T-cell (primary cell): ENCODE measurements around the gene DELE1. TPM values are rescaled to one million over a fixed set of nuclear protein-coding genes. Genes with fewer than 3 reads are reported as not detected.

ENCODE experiments used
- ATAC-seq, 4 experiments: fragments of 200-7000 bp in 3 of 4; fragments of 150-1000 bp in 1 of 4; cut with Tn5 transposase; replicated peaks in 1 of 4; 1 replicate in 3 of 4; 2 replicates in 1 of 4; pipeline ENCODE4 v1.10.0; 2021; ENCODE audit warnings: moderate library complexity in 3 of 4, mild to moderate bottlenecking in 2 of 4, moderate number of reproducible peaks in 1 of 4
- CTCF ChIA-PET, 2 donors: fragments of 300-600 bp; sonication (Branson Sonifier 250); formaldehyde crosslinking; loops; one replicate each; lab custom pipeline; 2022; ENCODE audit warnings: antibody characterized with exemption in 2 of 2; lab: Charles Lee
- POLR2A ChIA-PET, 2 donors: fragments of 300-600 bp; sonication (Branson Sonifier 250); formaldehyde crosslinking; loops; one replicate each; lab custom pipeline; 2022; ENCODE audit warnings: antibody characterized with exemption in 2 of 2; lab: Charles Lee
- DNase-seq, 35 experiments: peaks; one replicate each; pipeline versions ENCODE4 v3.0.0 to v3.0.0-alpha.2; 2013 to 2023
- H3K27ac ChIP-seq: one replicate; pipeline ENCODE4 v1.5.1; 2013; ENCODE audit warnings: low read length
- H3K27me3 ChIP-seq, 2 experiments: replicated peaks in 1 of 2; 1 replicate in 1 of 2; 2 replicates in 1 of 2; pipeline versions ENCODE4 v1.6.1 to v1.7.0; 2013; ENCODE audit warnings: low read length in 1 of 2, mixed read lengths in 1 of 2; ENCODE audit not compliant: control insufficient read depth in 2 of 2, insufficient read depth in 2 of 2; ENCODE audit errors: extremely low read depth in 1 of 2
- H3K36me3 ChIP-seq, 2 donors: 1 replicate in 1 of 2; 2 replicates in 1 of 2; pipeline versions ENCODE4 v1.6.1 to v1.7.0; 2013; ENCODE audit warnings: low read length in 1 of 2; ENCODE audit not compliant: control insufficient read depth in 2 of 2, insufficient read depth in 1 of 2; ENCODE audit errors: extremely low read depth in 1 of 2
- H3K4me1 ChIP-seq, 2 experiments: 1 replicate in 1 of 2; 2 replicates in 1 of 2; pipeline versions ENCODE4 v1.6.1 to v1.7.0; 2013; ENCODE audit warnings: low read length in 2 of 2, mixed read lengths in 1 of 2; ENCODE audit not compliant: insufficient read depth in 2 of 2, control insufficient read depth in 1 of 2; ENCODE audit errors: extremely low read depth in 1 of 2
- H3K4me3 ChIP-seq, 2 donors: 1 replicate in 1 of 2; 2 replicates in 1 of 2; pipeline versions ENCODE4 v1.5.1 to v1.7.0; 2013; ENCODE audit warnings: mild to moderate bottlenecking in 2 of 2, low read length in 1 of 2, moderate library complexity in 1 of 2; ENCODE audit not compliant: control insufficient read depth in 1 of 2; ENCODE audit errors: extremely low read depth in 1 of 2
- H3K9me3 ChIP-seq: 2 replicates; pipeline ENCODE4 v1.7.0; 2013
- H3K27ac Mint-ChIP-seq, 2 donors: one replicate each; pipeline ENCODE4 v1.8.0; 2020 to 2021; ENCODE audit warnings: mild to moderate bottlenecking in 2 of 2, mixed read lengths in 2 of 2
- H3K27me3 Mint-ChIP-seq, 2 donors: one replicate each; pipeline ENCODE4 v1.8.0; 2021 to 2022; ENCODE audit warnings: mixed read lengths in 2 of 2
- H3K36me3 Mint-ChIP-seq: one replicate; pipeline ENCODE4 v1.8.0; 2021; ENCODE audit warnings: mixed read lengths
- H3K4me1 Mint-ChIP-seq, 3 donors: one replicate each; pipeline ENCODE4 v1.8.0; 2020 to 2022; ENCODE audit warnings: mixed read lengths in 3 of 3, mild to moderate bottlenecking in 1 of 3
- H3K4me3 Mint-ChIP-seq, 3 donors: one replicate each; pipeline ENCODE4 v1.8.0; 2020 to 2022; ENCODE audit warnings: mild to moderate bottlenecking in 3 of 3, mixed read lengths in 3 of 3, moderate library complexity in 3 of 3
- H3K9me3 Mint-ChIP-seq, 3 donors: one replicate each; pipeline ENCODE4 v1.8.0; 2020 to 2022; ENCODE audit warnings: mixed read lengths in 3 of 3
- whole genome bisulfite sequencing: methylation state at CpG from one replicate; pipeline ENCODE4 v1.1.5; 2013; ENCODE audit warnings: missing lambda C conversion rate; ENCODE audit not compliant: insufficient coverage; 5-methylcytosine and 5-hydroxymethylcytosine counted together
- total RNA-seq, 35 experiments: library from RNA in 6 of 35; stranded (reverse) in 6 of 35; fragments of 120-200 nt in 1 of 35; gene quantifications; one replicate each; pipeline versions ENCODE4 v1.2.1 to v1.2.4 and lab custom pipeline; 2013 to 2026

DELE1 gene
- total RNA-seq, 5 donors from 2014 or later (not counting 1 experiment from before 2014, with no cell fraction given), result 80.3 to 130 (median 85.2) TPM

DNA sequence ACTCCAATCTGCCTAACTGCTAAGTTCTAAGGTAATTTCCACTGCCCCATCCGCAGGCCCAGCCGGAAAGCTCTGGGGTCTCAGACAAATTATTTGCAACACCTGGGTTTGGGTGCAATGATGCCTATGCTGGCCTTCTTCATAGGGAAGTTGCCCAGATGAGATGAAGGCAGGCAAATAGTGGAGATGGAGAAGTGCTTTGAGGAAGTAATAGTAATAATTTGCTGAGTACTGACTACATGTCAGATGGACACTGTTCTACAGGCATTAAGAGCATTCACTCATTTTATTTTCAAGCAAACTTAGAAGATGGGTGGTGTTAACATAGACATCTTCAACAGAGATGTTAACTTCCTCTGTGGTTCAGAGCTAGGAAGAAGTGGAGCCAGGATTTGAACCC is 30.5 kb downstream of the DELE1 start:
- Mint-ChIP-seq H3K9me3 (no peaks in the 10 kb centered on the region), H3K27me3 (no peaks in the 10 kb centered on the region), H3K4me1 (peaks cover 30 to 42% (median 33%) of the 10 kb centered on the region in 3 donors), H3K4me3 (no peak overlapping the region), H3K27ac (no peak overlapping the region), H3K36me3 (peaks cover 8% of the 10 kb centered on the region)
- CTCF ChIA-PET, result interaction anchor here in 1 of 2 donors (0.6 kb wide), 1 partner anchor 495 kb away, joined by 3 read pairs; no protein-coding TSS in a partner anchor
- no peak overlapping the region for H3K4me3 ChIP-seq
- no peak for DNase-seq
- H3K36me3 ChIP-seq, result no peaks in the 10 kb centered on the region
- H3K27me3 ChIP-seq, result no peaks in the 10 kb centered on the region
- H3K9me3 ChIP-seq, result no peaks in the 10 kb centered on the region
- peaks cover 4 to 33% of the 10 kb centered on the region in 2 experiments for H3K4me1 ChIP-seq
- no peak overlapping the region for H3K27ac ChIP-seq
- ATAC-seq, result no peak
- WGBS, result no CpG with 5 or more reads among the region's 2 CpGs
- POLR2A ChIA-PET, result interaction anchor here in 1 of 2 donors (0.6 kb wide), 1 partner anchor 42 kb away, joined by 4 read pairs; no protein-coding TSS in a partner anchor

- H3K36me3 ChIP-seq, result no peaks in the 10 kb centered on the region
- 79% methylated on average over 16 of the region's 16 CpGs for WGBS
- Mint-ChIP-seq H3K36me3 (peaks cover 4% of the 10 kb centered on the region), H3K9me3 (no peaks in the 10 kb centered on the region), H3K27ac (no peak overlapping the region), H3K4me1 (peaks cover 43 to 56% (median 48%) of the 10 kb centered on the region in 3 donors), H3K4me3 (peak overlapping the region in 1 of 3 donors; percentile 51), H3K27me3 (no peaks in the 10 kb centered on the region)
- no peak overlapping the region for H3K4me3 ChIP-seq
- H3K4me1 ChIP-seq, result peaks cover 13 to 47% of the 10 kb centered on the region in 2 experiments
- ChIA-PET CTCF (interaction anchor here (0.5 to 2.0 kb wide), 6 partner anchors 9 to 365 kb away, joined by 3 to 7 read pairs (median 4); partner anchors contain the start of genes PCDH1 (in 1 of the 2) and RNF14 (in 1 of the 2)), POLR2A (no interaction called here)
- DNase-seq (no peak), ATAC-seq (no peak)
- H3K27ac ChIP-seq, result peak overlapping the region; percentile 17
- no peaks in the 10 kb centered on the region for H3K27me3 ChIP-seq
- H3K9me3 ChIP-seq, result no peaks in the 10 kb centered on the region
Measured at GRCh38 chr5:141957367-141957996, 33.8 kb downstream of the DELE1 start.

DNA sequence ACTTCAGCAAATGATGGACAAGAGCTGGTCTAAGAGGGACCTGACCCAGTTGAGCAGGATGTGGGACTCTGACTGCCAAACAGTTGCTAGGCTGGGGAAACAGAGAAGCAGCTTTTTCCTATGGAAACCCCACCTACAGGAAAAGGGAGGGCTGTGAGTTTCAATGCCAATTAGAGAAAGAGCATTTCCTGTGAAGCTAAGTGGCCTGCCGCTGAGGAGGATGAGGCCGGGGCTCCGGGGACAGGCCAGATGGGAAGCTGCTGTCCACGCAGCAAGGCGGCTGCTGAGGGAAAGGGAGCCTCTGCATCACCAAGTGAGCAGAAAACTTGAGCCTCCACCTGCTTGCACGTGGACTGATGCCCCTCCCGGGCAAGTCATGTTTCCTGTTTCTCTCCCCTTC is 34.4 kb downstream of the DELE1 start, which contains the start of gene PCDH12:
TSS of gene PCDH12 (minus strand) at position 90 of the 400 bp plus-strand sequence. CDS start 351 bp downstream, outside the sequence.
- H3K27ac ChIP-seq, result peak within 1 kb of the TSS; percentile 17
- ATAC-seq (no peak), DNase-seq (no peak)
- H3K4me3 Mint-ChIP-seq, result peak within 1 kb of the TSS; percentile 19 to 61 (median 51)
- no peak within 1 kb of the TSS for H3K4me3 ChIP-seq
- peaks cover 13 to 47% of the 10 kb centered on the region in 2 experiments for H3K4me1 ChIP-seq
- ChIA-PET POLR2A (interaction anchor here in 1 of 2 donors (0.7 kb wide), 1 partner anchor 11 kb away, joined by 3 read pairs; the partner anchor contains the start of gene RNF14), CTCF (interaction anchor here (0.5 to 2.0 kb wide), 6 partner anchors 9 to 366 kb away, joined by 3 to 7 read pairs (median 4); partner anchors contain the start of genes PCDH1 (in 1 of the 2) and RNF14 (in 1 of the 2))
- peaks cover 4% of the 10 kb centered on the region for H3K36me3 Mint-ChIP-seq
- no peaks in the 10 kb centered on the region for H3K27me3 Mint-ChIP-seq
- H3K9me3 Mint-ChIP-seq, result no peaks in the 10 kb centered on the region
- H3K27me3 ChIP-seq, result no peaks in the 10 kb centered on the region
- whole genome bisulfite sequencing, result 4% methylated on average over 7 of the region's 7 CpGs
- H3K9me3 ChIP-seq, result no peaks in the 10 kb centered on the region
- peak within 1 kb of the TSS; percentile 80 to 84 for H3K27ac Mint-ChIP-seq
- peaks cover 41 to 56% (median 50%) of the 10 kb centered on the region in 3 donors for H3K4me1 Mint-ChIP-seq
- H3K36me3 ChIP-seq, result no peaks in the 10 kb centered on the region

GRCh38 chr5:141958546-141959172 is 35.0 kb downstream of the DELE1 start:
- peak overlapping the region; percentile 19 to 61 (median 51) for H3K4me3 Mint-ChIP-seq

GRCh38 chr5:141960018-141960417 is 36.3 kb downstream of the DELE1 start:
- ATAC-seq, result no peak
- no peaks in the 10 kb centered on the region for H3K27me3 ChIP-seq
- Mint-ChIP-seq H3K27me3 (no peaks in the 10 kb centered on the region), H3K9me3 (no peaks in the 10 kb centered on the region), H3K4me1 (peaks cover 41 to 51% (median 50%) of the 10 kb centered on the region in 3 donors), H3K27ac (peak overlapping the region; percentile 78 to 80), H3K4me3 (no peak overlapping the region), H3K36me3 (peaks cover 4% of the 10 kb centered on the region)
- POLR2A ChIA-PET, result interaction anchor here (0.6 to 1.3 kb wide), 5 partner anchors 9 to 194 kb away, joined by 3 to 4 read pairs (median 3); partner anchors contain the start of gene RNF14 (in 2 of the 2)
- H3K36me3 ChIP-seq, result no peaks in the 10 kb centered on the region
- H3K27ac ChIP-seq, result peak overlapping the region; percentile 45
- H3K9me3 ChIP-seq, result no peaks in the 10 kb centered on the region
- CTCF ChIA-PET, result interaction anchor here (0.5 to 3.6 kb wide), 31 partner anchors 9 to 871 kb away, joined by 3 to 75 read pairs (median 5); partner anchors contain the start of genes RNF14 (in 2 of the 2), DELE1 (in 1 of the 2), FCHSD1 (in 1 of the 2) and PCDH1 (in 1 of the 2)
- DNase-seq, result peak in 3 of 35 experiments; percentile 20 to 45 (median 35)
- 87% methylated on average over 10 of the region's 10 CpGs for WGBS
- H3K4me1 ChIP-seq, result peaks cover 13 to 47% of the 10 kb centered on the region in 2 experiments
- no peak overlapping the region for H3K4me3 ChIP-seq

More at GRCh38 chr5:141958546-141959172, 35.0 kb downstream of the DELE1 start:
- Mint-ChIP-seq H3K4me1 (peaks cover 41 to 56% (median 50%) of the 10 kb centered on the region in 3 donors), H3K27me3 (no peaks in the 10 kb centered on the region), H3K9me3 (no peaks in the 10 kb centered on the region), H3K36me3 (peaks cover 4% of the 10 kb centered on the region), H3K27ac (peak overlapping the region; percentile 80 to 84)
- Histone ChIP-seq H3K36me3 (no peaks in the 10 kb centered on the region), H3K4me1 (peaks cover 13 to 47% of the 10 kb centered on the region in 2 experiments), H3K9me3 (no peaks in the 10 kb centered on the region), H3K27ac (peak overlapping the region; percentile 17), H3K27me3 (no peaks in the 10 kb centered on the region), H3K4me3 (no peak overlapping the region)
- ChIA-PET POLR2A (interaction anchor here in 1 of 2 donors (0.7 kb wide), 1 partner anchor 10 kb away, joined by 3 read pairs; the partner anchor contains the start of gene RNF14), CTCF (interaction anchor here (1.0 to 3.0 kb wide), 7 partner anchors 10 to 265 kb away, joined by 3 to 11 read pairs (median 4); partner anchors contain the start of genes PCDH1 (in 1 of the 2) and RNF14 (in 1 of the 2))
- ATAC-seq (no peak), DNase-seq (no peak)
- 80% methylated on average over 5 of the region's 8 CpGs for WGBS
